Activated CD4-positive, alpha-beta T cell treated with anti-CD3 and anti-CD28 coated beads, Interleukin-2, amount 50 U/mL, for 24 hours (primary cell): ENCODE measurements around the gene MLEC.

Experiments
- DNase-seq, 2 donors: peaks; one replicate each; pipeline ENCODE4 v3.0.0-alpha.2; 2020; ENCODE audit warnings: low read depth in 1 of 2, low spot score in 1 of 2

MLEC gene

GRCh38 chr12:120739821-120740613 lies 53.1 kb downstream of the MLEC start:
- no peak for DNase-seq

GRCh38 chr12:120740871-120741270 lies 53.9 kb downstream of the MLEC start:
- DNase-seq: no peak

- DNase-seq: no peak
Measured at GRCh38 chr12:120741476-120742421, 54.8 kb downstream of the MLEC start.

- DNase-seq: no peak
Measured at GRCh38 chr12:120744922-120745493, 58.1 kb downstream of the MLEC start.

- no peak for DNase-seq
Measured at GRCh38 chr12:120748242-120748641, 61.3 kb downstream of the MLEC start.

GRCh38 chr12:120749256-120749655 lies 62.3 kb downstream of the MLEC start:
- DNase-seq: no peak

GRCh38 chr12:120750806-120751205 lies 63.9 kb downstream of the MLEC start:
- no peak for DNase-seq

- no peak for DNase-seq
Measured at GRCh38 chr12:120751389-120751788, 64.4 kb downstream of the MLEC start.
